OCI-LY7 (cell line): ENCODE data around the gene PLPPR5.

Experiments used
- EZH2phosphoT487 ChIP-seq: fragments of 200-600 bp; sonication (generic); IDR thresholded peaks from 2 replicates; pipeline ENCODE4 v1.6.1; 2018; ENCODE audit warnings: low read depth, borderline replicate concordance, mild to moderate bottlenecking, mixed run types, antibody characterized with exemption, low read length, moderate library complexity, mixed read lengths
- TF ChIP-seq, protein P1 (sequence below): fragments of 200-600 bp; sonication (generic); conservative IDR thresholded peaks from 2 replicates; pipeline ENCODE4 v1.5.1; 2014; ENCODE audit warnings: mild to moderate bottlenecking, antibody characterized with exemption, low read length, moderate library complexity, mixed read lengths

DNA sequence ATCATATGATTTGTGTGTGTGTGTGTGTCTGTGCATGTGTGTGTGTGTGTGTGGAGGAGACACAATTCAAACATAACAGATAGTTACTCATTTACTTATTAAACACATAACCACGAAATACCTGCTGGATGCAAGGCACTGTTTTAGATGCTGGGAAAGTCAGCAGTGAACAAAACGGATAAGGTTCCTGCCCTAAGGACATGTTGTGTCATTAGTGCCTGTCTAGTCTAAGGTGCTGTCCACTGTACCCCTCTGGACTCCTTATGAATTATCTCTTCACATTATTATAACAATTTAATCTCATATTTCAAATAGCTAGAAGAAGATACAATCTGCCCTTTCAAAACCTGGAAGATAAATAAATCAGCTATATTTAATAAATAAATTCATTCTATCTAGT is 162.4 kb downstream of the PLPPR5 start:
- TF ChIP-seq EZH2phosphoT487, result no peak
- TF ChIP-seq, protein P1, sequence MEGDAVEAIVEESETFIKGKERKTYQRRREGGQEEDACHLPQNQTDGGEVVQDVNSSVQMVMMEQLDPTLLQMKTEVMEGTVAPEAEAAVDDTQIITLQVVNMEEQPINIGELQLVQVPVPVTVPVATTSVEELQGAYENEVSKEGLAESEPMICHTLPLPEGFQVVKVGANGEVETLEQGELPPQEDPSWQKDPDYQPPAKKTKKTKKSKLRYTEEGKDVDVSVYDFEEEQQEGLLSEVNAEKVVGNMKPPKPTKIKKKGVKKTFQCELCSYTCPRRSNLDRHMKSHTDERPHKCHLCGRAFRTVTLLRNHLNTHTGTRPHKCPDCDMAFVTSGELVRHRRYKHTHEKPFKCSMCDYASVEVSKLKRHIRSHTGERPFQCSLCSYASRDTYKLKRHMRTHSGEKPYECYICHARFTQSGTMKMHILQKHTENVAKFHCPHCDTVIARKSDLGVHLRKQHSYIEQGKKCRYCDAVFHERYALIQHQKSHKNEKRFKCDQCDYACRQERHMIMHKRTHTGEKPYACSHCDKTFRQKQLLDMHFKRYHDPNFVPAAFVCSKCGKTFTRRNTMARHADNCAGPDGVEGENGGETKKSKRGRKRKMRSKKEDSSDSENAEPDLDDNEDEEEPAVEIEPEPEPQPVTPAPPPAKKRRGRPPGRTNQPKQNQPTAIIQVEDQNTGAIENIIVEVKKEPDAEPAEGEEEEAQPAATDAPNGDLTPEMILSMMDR, result no peak
